ENCODE measurements around the gene NPPA. TPM values are rescaled to one million over a fixed set of nuclear protein-coding genes. Genes with fewer than 3 reads are reported as not detected.
A peak's percentile ranks its signal among the peaks of the same experiment; 100 is the strongest.

Gene NPPA
- total RNA-seq, 4 donors from 2014 or later: not detected

GRCh38 chr1:11881749-11882441, 34.3 kb upstream of the NPPA start:
- no peak overlapping the region for H3K4me3 ChIP-seq
- H3K4me1 ChIP-seq: peaks cover 12% of the 10 kb centered on the region
- 82% methylated on average over 18 of the region's 18 CpGs for WGBS
- H3K27ac ChIP-seq: peak overlapping the region; percentile 35
- DNase-seq (ENCODE audit: low spot score in 2 of 2): no peak
- TF ChIP-seq POLR2AphosphoS5 (IDR thresholded peaks at IDR 0.05) (no peak), POLR2A (IDR thresholded peaks at IDR 0.05) (no peak), EP300 (IDR thresholded peaks at IDR 0.05) (no peak)
- TF ChIP-seq, protein P1, sequence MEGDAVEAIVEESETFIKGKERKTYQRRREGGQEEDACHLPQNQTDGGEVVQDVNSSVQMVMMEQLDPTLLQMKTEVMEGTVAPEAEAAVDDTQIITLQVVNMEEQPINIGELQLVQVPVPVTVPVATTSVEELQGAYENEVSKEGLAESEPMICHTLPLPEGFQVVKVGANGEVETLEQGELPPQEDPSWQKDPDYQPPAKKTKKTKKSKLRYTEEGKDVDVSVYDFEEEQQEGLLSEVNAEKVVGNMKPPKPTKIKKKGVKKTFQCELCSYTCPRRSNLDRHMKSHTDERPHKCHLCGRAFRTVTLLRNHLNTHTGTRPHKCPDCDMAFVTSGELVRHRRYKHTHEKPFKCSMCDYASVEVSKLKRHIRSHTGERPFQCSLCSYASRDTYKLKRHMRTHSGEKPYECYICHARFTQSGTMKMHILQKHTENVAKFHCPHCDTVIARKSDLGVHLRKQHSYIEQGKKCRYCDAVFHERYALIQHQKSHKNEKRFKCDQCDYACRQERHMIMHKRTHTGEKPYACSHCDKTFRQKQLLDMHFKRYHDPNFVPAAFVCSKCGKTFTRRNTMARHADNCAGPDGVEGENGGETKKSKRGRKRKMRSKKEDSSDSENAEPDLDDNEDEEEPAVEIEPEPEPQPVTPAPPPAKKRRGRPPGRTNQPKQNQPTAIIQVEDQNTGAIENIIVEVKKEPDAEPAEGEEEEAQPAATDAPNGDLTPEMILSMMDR (IDR thresholded peaks at IDR 0.05): no peak
- H3K27me3 ChIP-seq: peaks cover 13% of the 10 kb centered on the region
- H3K9me3 ChIP-seq: no peaks in the 10 kb centered on the region
- no peaks in the 10 kb centered on the region for H3K36me3 ChIP-seq

- Histone ChIP-seq H3K9me3 (no peaks in the 10 kb centered on the region), H3K36me3 (no peaks in the 10 kb centered on the region), H3K4me3 (no peak overlapping the region), H3K27me3 (peaks cover 13% of the 10 kb centered on the region), H3K27ac (peak overlapping the region; percentile 36), H3K4me1 (peaks cover 12% of the 10 kb centered on the region)
- no peak for DNase-seq (ENCODE audit: low spot score in 2 of 2)
- no peak for TF ChIP-seq POLR2A (IDR thresholded peaks at IDR 0.05)
- no peak for TF ChIP-seq POLR2AphosphoS5 (IDR thresholded peaks at IDR 0.05)
- TF ChIP-seq EP300 (IDR thresholded peaks at IDR 0.05): no peak
- TF ChIP-seq, protein P1 (IDR thresholded peaks at IDR 0.05): no peak
- 66% methylated on average over 10 of the region's 10 CpGs for WGBS
Observed at GRCh38 chr1:11880911-11881748, 33.5 kb upstream of the NPPA start.

- Histone ChIP-seq H3K4me1 (peaks cover 12% of the 10 kb centered on the region), H3K4me3 (no peak overlapping the region), H3K9me3 (no peaks in the 10 kb centered on the region), H3K36me3 (no peaks in the 10 kb centered on the region), H3K27me3 (peaks cover 13% of the 10 kb centered on the region), H3K27ac (peak overlapping the region; percentile 36)
- TF ChIP-seq POLR2A (IDR thresholded peaks at IDR 0.05) (no peak), POLR2AphosphoS5 (IDR thresholded peaks at IDR 0.05) (no peak), EP300 (IDR thresholded peaks at IDR 0.05) (no peak)
- TF ChIP-seq, protein P1 (IDR thresholded peaks at IDR 0.05): no peak
- WGBS: 88% methylated on average over 6 of the region's 12 CpGs
- DNase-seq (ENCODE audit: low spot score in 2 of 2): no peak
Observed at GRCh38 chr1:11880181-11880575, 32.6 kb upstream of the NPPA start.

DNA sequence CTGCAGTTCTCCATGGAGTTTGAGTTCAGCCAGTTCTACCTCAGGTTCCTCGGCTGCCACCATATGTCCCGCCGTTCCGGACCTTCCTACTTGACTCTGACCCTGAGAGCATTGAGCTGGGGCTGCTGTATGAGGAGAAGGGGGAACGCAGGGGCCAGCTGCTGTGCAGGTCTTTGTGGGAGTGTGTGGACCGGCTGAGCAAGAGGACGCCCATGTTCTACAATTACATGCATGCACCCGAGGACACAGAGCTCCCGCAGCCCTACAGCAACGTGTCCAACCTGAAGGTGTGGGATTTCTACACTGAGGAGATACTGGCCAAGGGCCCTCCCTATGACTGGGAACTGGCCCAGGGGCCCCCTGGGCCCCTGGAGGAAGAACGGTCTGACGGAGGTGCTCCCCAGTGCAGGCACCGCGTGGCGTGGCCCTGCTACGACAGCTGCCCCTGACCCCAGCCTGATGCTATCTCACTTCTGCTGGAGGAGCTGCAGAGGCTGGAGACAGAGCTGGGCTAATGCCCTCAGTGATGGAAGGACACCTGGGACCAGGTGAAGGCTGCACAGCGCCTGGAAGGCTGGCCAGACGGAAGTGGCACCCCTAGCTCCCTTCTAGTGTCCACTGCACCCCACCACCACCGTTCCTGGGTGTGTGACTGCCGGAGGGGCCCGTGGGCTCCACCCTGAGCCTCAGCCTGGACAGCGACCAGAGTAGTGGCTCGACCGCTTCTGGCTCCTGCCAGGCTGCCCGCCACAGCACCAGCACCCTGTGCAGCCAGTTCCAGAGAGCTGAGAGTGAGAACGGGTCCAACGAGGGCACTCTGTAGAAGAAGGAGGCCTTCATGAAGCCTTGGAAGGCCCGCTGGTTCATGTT, 32.0 kb upstream of the NPPA start:
- H3K4me1 ChIP-seq: peaks cover 12% of the 10 kb centered on the region
- WGBS: 78% methylated on average over 13 of the region's 28 CpGs
- H3K27me3 ChIP-seq: peaks cover 13% of the 10 kb centered on the region
- H3K27ac ChIP-seq: no peak overlapping the region
- H3K4me3 ChIP-seq: no peak overlapping the region
- TF ChIP-seq POLR2AphosphoS5 (IDR thresholded peaks at IDR 0.05): no peak
- TF ChIP-seq POLR2A (IDR thresholded peaks at IDR 0.05): no peak
- TF ChIP-seq, protein P1 (IDR thresholded peaks at IDR 0.05): no peak
- TF ChIP-seq EP300 (IDR thresholded peaks at IDR 0.05): no peak
- no peaks in the 10 kb centered on the region for H3K9me3 ChIP-seq
- no peak for DNase-seq (ENCODE audit: low spot score in 2 of 2)
- H3K36me3 ChIP-seq: no peaks in the 10 kb centered on the region

All from suprapubic skin (tissue), 4 donors.